ENCODE measurements around the gene ERBIN. TPM values are rescaled to one million over a fixed set of nuclear protein-coding genes. Genes with fewer than 3 reads are reported as not detected.

The ERBIN gene, protein sequence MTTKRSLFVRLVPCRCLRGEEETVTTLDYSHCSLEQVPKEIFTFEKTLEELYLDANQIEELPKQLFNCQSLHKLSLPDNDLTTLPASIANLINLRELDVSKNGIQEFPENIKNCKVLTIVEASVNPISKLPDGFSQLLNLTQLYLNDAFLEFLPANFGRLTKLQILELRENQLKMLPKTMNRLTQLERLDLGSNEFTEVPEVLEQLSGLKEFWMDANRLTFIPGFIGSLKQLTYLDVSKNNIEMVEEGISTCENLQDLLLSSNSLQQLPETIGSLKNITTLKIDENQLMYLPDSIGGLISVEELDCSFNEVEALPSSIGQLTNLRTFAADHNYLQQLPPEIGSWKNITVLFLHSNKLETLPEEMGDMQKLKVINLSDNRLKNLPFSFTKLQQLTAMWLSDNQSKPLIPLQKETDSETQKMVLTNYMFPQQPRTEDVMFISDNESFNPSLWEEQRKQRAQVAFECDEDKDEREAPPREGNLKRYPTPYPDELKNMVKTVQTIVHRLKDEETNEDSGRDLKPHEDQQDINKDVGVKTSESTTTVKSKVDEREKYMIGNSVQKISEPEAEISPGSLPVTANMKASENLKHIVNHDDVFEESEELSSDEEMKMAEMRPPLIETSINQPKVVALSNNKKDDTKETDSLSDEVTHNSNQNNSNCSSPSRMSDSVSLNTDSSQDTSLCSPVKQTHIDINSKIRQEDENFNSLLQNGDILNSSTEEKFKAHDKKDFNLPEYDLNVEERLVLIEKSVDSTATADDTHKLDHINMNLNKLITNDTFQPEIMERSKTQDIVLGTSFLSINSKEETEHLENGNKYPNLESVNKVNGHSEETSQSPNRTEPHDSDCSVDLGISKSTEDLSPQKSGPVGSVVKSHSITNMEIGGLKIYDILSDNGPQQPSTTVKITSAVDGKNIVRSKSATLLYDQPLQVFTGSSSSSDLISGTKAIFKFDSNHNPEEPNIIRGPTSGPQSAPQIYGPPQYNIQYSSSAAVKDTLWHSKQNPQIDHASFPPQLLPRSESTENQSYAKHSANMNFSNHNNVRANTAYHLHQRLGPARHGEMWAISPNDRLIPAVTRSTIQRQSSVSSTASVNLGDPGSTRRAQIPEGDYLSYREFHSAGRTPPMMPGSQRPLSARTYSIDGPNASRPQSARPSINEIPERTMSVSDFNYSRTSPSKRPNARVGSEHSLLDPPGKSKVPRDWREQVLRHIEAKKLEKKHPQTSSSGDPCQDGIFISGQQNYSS (N-terminal part only)
- 111 TPM for total RNA-seq

DNA sequence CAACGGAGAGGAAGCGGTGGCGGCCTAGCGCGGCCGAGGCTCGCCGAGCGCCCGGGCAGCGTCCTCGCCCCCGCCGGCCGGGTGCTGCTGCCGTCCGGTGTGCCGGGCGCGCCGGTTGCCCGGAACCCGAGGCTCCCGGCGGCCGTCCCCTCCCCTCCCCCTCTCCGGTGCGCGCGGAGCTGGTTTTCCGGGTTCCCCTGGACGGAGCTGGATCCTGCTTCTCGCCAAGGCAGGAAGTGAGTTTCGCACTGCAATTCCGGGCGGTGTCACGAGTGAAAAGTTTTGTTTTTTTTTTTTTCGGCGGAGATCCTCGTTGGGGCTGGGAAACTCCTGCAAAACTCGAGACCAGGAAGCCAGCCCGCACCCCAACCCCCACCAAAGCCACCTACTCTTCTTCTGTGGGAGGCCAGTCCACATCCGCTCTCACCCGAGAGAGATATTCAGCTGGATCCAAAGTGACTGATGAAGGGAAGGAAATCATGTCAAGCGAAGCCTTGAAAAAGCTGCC, at the start of gene ERBIN:
TSS of gene ERBIN (plus strand) at position 300 of the 508 bp plus-strand sequence. CDS start 66,144 bp downstream, outside the sequence.

Small RNA genes lying within 50 kb of the gene (small RNA-seq; reads per million reads assigned to genes)
- gene RF00598, result not detected

Other genes with a start within 250 kb of the ERBIN start
- 49.1 TPM for gene SGTB, start 204.5 kb upstream of the ERBIN start, total RNA-seq
- 57.7 TPM for gene NLN, start 204.4 kb upstream of the ERBIN start, total RNA-seq
- 110 TPM for gene SREK1, start 217.7 kb downstream of the ERBIN start, total RNA-seq